Neural progenitor cell (in vitro differentiated cells): ENCODE results near the gene PDGFC. TPM values are rescaled to one million over a fixed set of nuclear protein-coding genes. Genes with fewer than 3 reads are reported as not detected.

Experiments
- DNase-seq: peaks from one replicate; pipeline ENCODE4 v3.0.0-alpha.2; 2016; ENCODE audit warnings: low spot score
- H2AFZ ChIP-seq: fragments of 200-600 bp; sonication (generic); replicated peaks from 2 replicates; pipeline ENCODE4 v1.6.1; 2016; ENCODE audit warnings: antibody characterized with exemption
- H3F3A ChIP-seq: fragments of 200-600 bp; sonication (generic); 2 replicates; pipeline ENCODE4 v1.6.1; 2016; ENCODE audit warnings: antibody characterized with exemption, low read depth
- H3K27ac ChIP-seq: fragments of 200-600 bp; sonication (generic); 2 replicates; pipeline ENCODE4 v1.5.1; 2016; ENCODE audit warnings: mild to moderate bottlenecking
- H3K27me3 ChIP-seq: fragments of 200-600 bp; sonication (generic); 2 replicates; pipeline ENCODE4 v1.6.1; 2016; ENCODE audit warnings: mild to moderate bottlenecking, moderate library complexity
- H3K36me3 ChIP-seq: fragments of 200-600 bp; sonication (generic); 2 replicates; pipeline ENCODE4 v1.5.1; 2016
- H3K4me1 ChIP-seq: fragments of 200-600 bp; sonication (generic); 2 replicates; pipeline ENCODE4 v1.6.1; 2016; ENCODE audit warnings: mixed run types
- H3K4me2 ChIP-seq: fragments of 200-600 bp; sonication (generic); 2 replicates; pipeline ENCODE4 v1.6.1; 2016
- H3K4me3 ChIP-seq: fragments of 200-600 bp; sonication (generic); 2 replicates; pipeline ENCODE4 v1.5.1; 2016
- H3K79me2 ChIP-seq: fragments of 200-600 bp; sonication (generic); 2 replicates; pipeline ENCODE4 v1.6.1; 2016; ENCODE audit warnings: low read depth
- H3K9ac ChIP-seq: fragments of 200-600 bp; sonication (generic); 2 replicates; pipeline ENCODE4 v1.6.1; 2016
- H3K9me3 ChIP-seq: fragments of 200-600 bp; sonication (generic); 2 replicates; pipeline ENCODE4 v1.5.1; 2016; ENCODE audit warnings: low read depth
- H4K20me1 ChIP-seq: fragments of 200-600 bp; sonication (generic); 2 replicates; pipeline ENCODE4 v1.6.1; 2016; ENCODE audit warnings: low read depth
- H3K27ac Mint-ChIP-seq: 3 replicates; pipeline ENCODE4 v1.8.0; 2021; ENCODE audit warnings: mixed read lengths
- H3K27me3 Mint-ChIP-seq: 2 replicates; pipeline ENCODE4 v1.8.0; 2022; ENCODE audit warnings: low read depth, mild to moderate bottlenecking, inconsistent platforms, moderate library complexity, mixed read lengths; ENCODE audit not compliant: insufficient read depth
- H3K36me3 Mint-ChIP-seq: 3 replicates; pipeline ENCODE4 v1.8.0; 2021; ENCODE audit warnings: mixed read lengths
- H3K4me1 Mint-ChIP-seq: 3 replicates; pipeline ENCODE4 v1.8.0; 2021; ENCODE audit warnings: mixed read lengths
- H3K4me3 Mint-ChIP-seq: 3 replicates; pipeline ENCODE4 v1.8.0; 2021; ENCODE audit warnings: mild to moderate bottlenecking, moderate library complexity, mixed read lengths
- H3K9me3 Mint-ChIP-seq: 3 replicates; pipeline ENCODE4 v1.8.0; 2020; ENCODE audit warnings: mixed read lengths
- EZH2 ChIP-seq: fragments of 200-600 bp; sonication (generic); IDR thresholded peaks from 2 replicates; pipeline ENCODE4 v1.6.1; 2017; ENCODE audit warnings: antibody characterized with exemption, mild to moderate bottlenecking, moderate library complexity
- EZH2phosphoT487 ChIP-seq: fragments of 200-600 bp; sonication (generic); IDR thresholded peaks from 2 replicates; pipeline ENCODE4 v1.6.1; 2017; ENCODE audit warnings: antibody characterized with exemption
- total RNA-seq: library from RNA; depleted of rRNA; stranded (reverse); fragments of >200 nt; gene quantifications from 2 replicates; pipeline ENCODE4 v1.2.3, GENCODE V29; 2015; ENCODE audit warnings: low replicate concordance
- TF ChIP-seq, protein P1 (sequence below): fragments of 200-600 bp; sonication (generic); IDR thresholded peaks from 2 replicates; pipeline ENCODE4 v1.5.1; 2017; ENCODE audit warnings: antibody characterized with exemption, mild to moderate bottlenecking

The PDGFC gene
- total RNA-seq, 1 donor from 2014 or later = 4.7 TPM

GRCh38 chr4:156885374-156885773 is 86.2 kb downstream of the PDGFC start:
- H3K79me2 ChIP-seq = no peaks in the 10 kb centered on the region
- no peak for DNase-seq

DNA sequence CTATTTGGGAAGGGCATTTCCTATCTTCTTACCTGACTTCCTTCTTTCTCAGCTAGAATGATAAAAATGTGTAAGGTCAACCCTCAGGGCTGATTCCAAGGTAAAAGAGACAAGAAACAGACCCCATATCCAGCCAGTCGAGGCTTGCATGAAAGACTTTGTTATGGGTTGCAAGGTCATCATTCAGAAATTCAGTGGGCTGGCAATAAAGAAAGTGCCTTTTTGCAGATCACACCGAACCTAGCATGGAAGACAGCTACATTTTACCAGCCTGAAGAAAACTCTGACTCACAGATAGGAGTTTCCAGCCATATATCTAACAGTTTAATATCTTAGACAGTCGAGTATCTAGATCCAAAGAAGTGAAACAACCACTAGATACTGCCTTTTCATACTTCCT is 87.4 kb downstream of the PDGFC start:
- TF ChIP-seq EZH2 = no peak
- TF ChIP-seq, protein P1, sequence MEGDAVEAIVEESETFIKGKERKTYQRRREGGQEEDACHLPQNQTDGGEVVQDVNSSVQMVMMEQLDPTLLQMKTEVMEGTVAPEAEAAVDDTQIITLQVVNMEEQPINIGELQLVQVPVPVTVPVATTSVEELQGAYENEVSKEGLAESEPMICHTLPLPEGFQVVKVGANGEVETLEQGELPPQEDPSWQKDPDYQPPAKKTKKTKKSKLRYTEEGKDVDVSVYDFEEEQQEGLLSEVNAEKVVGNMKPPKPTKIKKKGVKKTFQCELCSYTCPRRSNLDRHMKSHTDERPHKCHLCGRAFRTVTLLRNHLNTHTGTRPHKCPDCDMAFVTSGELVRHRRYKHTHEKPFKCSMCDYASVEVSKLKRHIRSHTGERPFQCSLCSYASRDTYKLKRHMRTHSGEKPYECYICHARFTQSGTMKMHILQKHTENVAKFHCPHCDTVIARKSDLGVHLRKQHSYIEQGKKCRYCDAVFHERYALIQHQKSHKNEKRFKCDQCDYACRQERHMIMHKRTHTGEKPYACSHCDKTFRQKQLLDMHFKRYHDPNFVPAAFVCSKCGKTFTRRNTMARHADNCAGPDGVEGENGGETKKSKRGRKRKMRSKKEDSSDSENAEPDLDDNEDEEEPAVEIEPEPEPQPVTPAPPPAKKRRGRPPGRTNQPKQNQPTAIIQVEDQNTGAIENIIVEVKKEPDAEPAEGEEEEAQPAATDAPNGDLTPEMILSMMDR = no peak
- TF ChIP-seq EZH2phosphoT487 = no peak
- Mint-ChIP-seq H3K27me3 (peaks cover 2% of the 10 kb centered on the region), H3K4me3 (no peak overlapping the region), H3K9me3 (peaks cover 16% of the 10 kb centered on the region), H3K27ac (no peak overlapping the region), H3K36me3 (peaks cover 12% of the 10 kb centered on the region), H3K4me1 (no peaks in the 10 kb centered on the region)
- Histone ChIP-seq H3F3A (no peaks in the 10 kb centered on the region), H3K79me2 (no peaks in the 10 kb centered on the region), H2AFZ (no peak overlapping the region), H3K36me3 (no peaks in the 10 kb centered on the region), H3K9ac (no peak overlapping the region), H4K20me1 (no peaks in the 10 kb centered on the region), H3K9me3 (no peaks in the 10 kb centered on the region), H3K27me3 (no peaks in the 10 kb centered on the region), H3K27ac (no peak overlapping the region), H3K4me1 (no peaks in the 10 kb centered on the region), H3K4me3 (no peak overlapping the region), H3K4me2 (no peak overlapping the region)
- no peak for DNase-seq

More at GRCh38 chr4:156885374-156885773, 86.2 kb downstream of the PDGFC start:
- Mint-ChIP-seq H3K27me3 (peaks cover 2% of the 10 kb centered on the region), H3K27ac (no peak overlapping the region), H3K4me3 (no peak overlapping the region), H3K36me3 (peaks cover 12% of the 10 kb centered on the region), H3K4me1 (peaks cover 8% of the 10 kb centered on the region), H3K9me3 (peaks cover 16% of the 10 kb centered on the region)
- Histone ChIP-seq H3F3A (no peaks in the 10 kb centered on the region), H3K4me2 (no peak overlapping the region), H3K27ac (no peak overlapping the region), H3K36me3 (no peaks in the 10 kb centered on the region), H3K4me3 (no peak overlapping the region), H3K27me3 (no peaks in the 10 kb centered on the region), H3K9me3 (no peaks in the 10 kb centered on the region), H4K20me1 (no peaks in the 10 kb centered on the region), H2AFZ (no peak overlapping the region), H3K4me1 (no peaks in the 10 kb centered on the region), H3K9ac (no peak overlapping the region)
- TF ChIP-seq EZH2 (no peak), EZH2phosphoT487 (no peak)
- TF ChIP-seq, protein P1 = no peak

- H3K9me3 Mint-ChIP-seq = peaks cover 5% of the 10 kb centered on the region
- H3K27ac Mint-ChIP-seq = no peak overlapping the region
- no peaks in the 10 kb centered on the region for H3K79me2 ChIP-seq
- H3K9me3 ChIP-seq = no peaks in the 10 kb centered on the region
- peaks cover 3% of the 10 kb centered on the region for H3K36me3 Mint-ChIP-seq
- peaks cover 9% of the 10 kb centered on the region for H3K4me1 Mint-ChIP-seq
- H3K36me3 ChIP-seq = no peaks in the 10 kb centered on the region
- H3K27me3 Mint-ChIP-seq = peaks cover 2% of the 10 kb centered on the region
- TF ChIP-seq, protein P1 = no peak
- TF ChIP-seq EZH2phosphoT487 (no peak), EZH2 (no peak)
- H2AFZ ChIP-seq = no peak overlapping the region
- no peaks in the 10 kb centered on the region for H4K20me1 ChIP-seq
- no peak overlapping the region for H3K9ac ChIP-seq
- no peaks in the 10 kb centered on the region for H3F3A ChIP-seq
- H3K4me3 Mint-ChIP-seq = no peak overlapping the region
- H3K4me1 ChIP-seq = peaks cover 8% of the 10 kb centered on the region
- no peak for DNase-seq
- no peaks in the 10 kb centered on the region for H3K27me3 ChIP-seq
- H3K4me3 ChIP-seq = no peak overlapping the region
- no peak overlapping the region for H3K27ac ChIP-seq
- H3K4me2 ChIP-seq = no peak overlapping the region
Observed at GRCh38 chr4:156875704-156876103, 95.9 kb downstream of the PDGFC start.
